Uterus (tissue), 4 donors: ENCODE measurements around the gene RCN1. TPM values are rescaled to one million over a fixed set of nuclear protein-coding genes. Genes with fewer than 3 reads are reported as not detected.

ENCODE experiments used
- DNase-seq, 2 donors: peaks; one replicate each; pipeline ENCODE4 v3.0.0-alpha.2; 2019 to 2020
- H3K27ac ChIP-seq, 2 donors: fragments of 200-600 bp; sonication (generic); 1 replicate in 1 of 2; 2 replicates in 1 of 2; pipeline ENCODE4 v1.5.1; 2016 to 2018
- H3K27me3 ChIP-seq, 2 donors: fragments of 200-600 bp; sonication (generic); one replicate each; pipeline ENCODE4 v1.5.1; 2018 to 2019; ENCODE audit warnings: control low read depth in 1 of 2
- H3K36me3 ChIP-seq, 2 donors: fragments of 200-600 bp; sonication (generic); one replicate each; pipeline ENCODE4 v1.5.1; 2019; ENCODE audit warnings: control low read depth in 1 of 2
- H3K4me1 ChIP-seq, 2 donors: fragments of 200-600 bp; sonication (generic); one replicate each; pipeline ENCODE4 v1.5.1; 2018 to 2019; ENCODE audit warnings: control low read depth in 1 of 2
- H3K4me3 ChIP-seq, 2 donors: fragments of 200-600 bp; sonication (generic); 1 replicate in 1 of 2; 2 replicates in 1 of 2; pipeline ENCODE4 v1.5.1; 2018 to 2019; ENCODE audit warnings: mild to moderate bottlenecking in 1 of 2
- H3K9me3 ChIP-seq, 2 donors: fragments of 200-600 bp; sonication (generic); one replicate each; pipeline ENCODE4 v1.5.1; 2019; ENCODE audit warnings: control low read depth in 1 of 2
- POLR2A ChIP-seq, 2 donors: fragments of 450-650 bp; IDR thresholded peaks; one replicate each; pipeline ENCODE4 v1.6.1; 2016; ENCODE audit warnings: antibody characterized with exemption in 2 of 2, mild to moderate bottlenecking in 1 of 2, moderate library complexity in 1 of 2
- intact Hi-C: fragments of 100-400 bp; cut with DNase I; formaldehyde crosslinking; loops from one replicate; pipeline ENCODE4 v1.15.1; 2023; ENCODE audit warnings: low total_unique reads
- total RNA-seq, 4 donors: library from RNA; depleted of rRNA in 3 of 4; stranded (reverse); fragments of >200 nt in 3 of 4; gene quantifications; one replicate each; pipeline versions ENCODE4 v1.1.0 to v1.2.4, GENCODE V29; 2014 to 2023
- TF ChIP-seq, protein P1 (sequence below), 4 experiments: fragments of 200-600 bp in 2 of 4; fragments of 450-650 bp in 2 of 4; sonication (generic) in 2 of 4; IDR thresholded peaks; one replicate each; pipeline ENCODE4 v1.5.1; 2016 to 2019; ENCODE audit warnings: antibody characterized with exemption in 4 of 4, mild to moderate bottlenecking in 2 of 4, moderate library complexity in 1 of 4
- donor health status: DM: yes; HTN: yes; CAD: no.

RCN1 gene
- total RNA-seq, 4 donors from 2014 or later = 26.1 to 221 (median 67.9) TPM

GRCh38 chr11:32080361-32080980, 10.4 kb upstream of the RCN1 start:
- intact Hi-C loops = no loop called here
- TF ChIP-seq POLR2A (IDR thresholded peaks at IDR 0.05) = no peak
- TF ChIP-seq, protein P1, sequence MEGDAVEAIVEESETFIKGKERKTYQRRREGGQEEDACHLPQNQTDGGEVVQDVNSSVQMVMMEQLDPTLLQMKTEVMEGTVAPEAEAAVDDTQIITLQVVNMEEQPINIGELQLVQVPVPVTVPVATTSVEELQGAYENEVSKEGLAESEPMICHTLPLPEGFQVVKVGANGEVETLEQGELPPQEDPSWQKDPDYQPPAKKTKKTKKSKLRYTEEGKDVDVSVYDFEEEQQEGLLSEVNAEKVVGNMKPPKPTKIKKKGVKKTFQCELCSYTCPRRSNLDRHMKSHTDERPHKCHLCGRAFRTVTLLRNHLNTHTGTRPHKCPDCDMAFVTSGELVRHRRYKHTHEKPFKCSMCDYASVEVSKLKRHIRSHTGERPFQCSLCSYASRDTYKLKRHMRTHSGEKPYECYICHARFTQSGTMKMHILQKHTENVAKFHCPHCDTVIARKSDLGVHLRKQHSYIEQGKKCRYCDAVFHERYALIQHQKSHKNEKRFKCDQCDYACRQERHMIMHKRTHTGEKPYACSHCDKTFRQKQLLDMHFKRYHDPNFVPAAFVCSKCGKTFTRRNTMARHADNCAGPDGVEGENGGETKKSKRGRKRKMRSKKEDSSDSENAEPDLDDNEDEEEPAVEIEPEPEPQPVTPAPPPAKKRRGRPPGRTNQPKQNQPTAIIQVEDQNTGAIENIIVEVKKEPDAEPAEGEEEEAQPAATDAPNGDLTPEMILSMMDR (IDR thresholded peaks at IDR 0.05) = no peak
- no peak for DNase-seq
- Histone ChIP-seq H3K4me1 (no peaks in the 10 kb centered on the region), H3K36me3 (no peaks in the 10 kb centered on the region), H3K4me3 (no peak overlapping the region), H3K9me3 (no peaks in the 10 kb centered on the region), H3K27ac (no peak overlapping the region), H3K27me3 (no peaks in the 10 kb centered on the region)

DNA sequence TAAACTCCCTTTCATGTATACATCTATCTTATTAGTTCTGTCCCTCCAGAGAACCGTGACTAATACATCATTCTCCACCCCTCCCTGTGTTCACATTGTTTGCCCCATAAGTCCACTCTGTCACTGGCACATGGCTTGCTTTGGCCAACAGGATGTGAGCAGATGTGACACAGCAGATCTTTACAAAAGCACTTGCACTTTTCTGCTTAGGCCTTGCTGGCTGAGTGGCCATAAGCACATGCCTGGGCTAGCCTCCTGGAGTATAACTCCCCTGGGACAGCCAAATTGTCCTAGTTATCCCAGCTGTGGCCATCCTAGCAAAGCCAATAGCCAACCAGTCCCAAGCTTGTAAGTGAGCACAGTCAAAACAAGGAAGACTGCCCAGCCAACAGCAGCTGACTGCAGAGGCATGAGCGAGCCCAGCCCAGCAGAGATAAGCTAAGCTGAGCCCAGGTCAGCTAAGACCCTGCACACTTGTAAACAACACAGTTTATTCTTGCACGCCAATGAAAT, 9.7 kb upstream of the RCN1 start:
- intact Hi-C loops = no loop called here
- no peaks in the 10 kb centered on the region for H3K4me1 ChIP-seq
- no peak for DNase-seq

DNA sequence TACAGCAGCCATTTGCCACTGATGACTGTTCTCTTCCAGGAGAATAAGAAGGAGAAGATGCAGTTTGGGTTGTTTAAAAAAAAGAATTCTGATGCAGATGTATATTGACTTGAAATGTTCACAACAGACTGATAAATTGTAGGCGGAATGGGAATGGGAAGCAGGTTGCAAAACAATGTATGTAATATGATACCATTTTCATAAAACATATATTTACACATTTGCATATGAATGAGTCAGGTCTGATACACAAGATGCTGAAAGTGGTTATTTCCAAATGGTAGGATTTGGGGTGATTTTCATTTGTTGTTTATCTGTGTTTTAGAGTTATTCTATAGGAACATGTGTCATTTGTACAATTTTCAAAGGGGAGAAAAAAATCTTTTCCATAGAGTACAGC, 9.0 kb upstream of the RCN1 start:
- Histone ChIP-seq H3K36me3 (no peaks in the 10 kb centered on the region), H3K27me3 (no peaks in the 10 kb centered on the region), H3K4me1 (no peaks in the 10 kb centered on the region), H3K27ac (no peak overlapping the region), H3K9me3 (no peaks in the 10 kb centered on the region), H3K4me3 (no peak overlapping the region)
- DNase-seq = no peak
- no peak for TF ChIP-seq POLR2A (IDR thresholded peaks at IDR 0.05)
- TF ChIP-seq, protein P1 (IDR thresholded peaks at IDR 0.05) = no peak
- intact Hi-C loops = no loop called here

More for the DNA sequence above, 9.7 kb upstream of the RCN1 start:
- no peak overlapping the region for H3K4me3 ChIP-seq
- no peaks in the 10 kb centered on the region for H3K27me3 ChIP-seq
- H3K36me3 ChIP-seq = no peaks in the 10 kb centered on the region
- H3K9me3 ChIP-seq = no peaks in the 10 kb centered on the region
- no peak overlapping the region for H3K27ac ChIP-seq
- TF ChIP-seq, protein P1 (IDR thresholded peaks at IDR 0.05) = no peak

- H3K36me3 ChIP-seq = no peaks in the 10 kb centered on the region
- H3K9me3 ChIP-seq = no peaks in the 10 kb centered on the region
- DNase-seq = no peak
- no peak overlapping the region for H3K4me3 ChIP-seq
- H3K27me3 ChIP-seq = no peaks in the 10 kb centered on the region
- intact Hi-C loops = no loop called here
- no peaks in the 10 kb centered on the region for H3K4me1 ChIP-seq
- H3K27ac ChIP-seq = no peak overlapping the region
- TF ChIP-seq, protein P1 (IDR thresholded peaks at IDR 0.05) = no peak
- TF ChIP-seq POLR2A (IDR thresholded peaks at IDR 0.05) = no peak
Measured at GRCh38 chr11:32082346-32082986, 8.4 kb upstream of the RCN1 start.

GRCh38 chr11:32087597-32087996, 3.3 kb upstream of the RCN1 start:
- Histone ChIP-seq H3K36me3 (no peaks in the 10 kb centered on the region), H3K4me1 (no peaks in the 10 kb centered on the region), H3K9me3 (no peaks in the 10 kb centered on the region), H3K27ac (peak overlapping the region in 1 of 2 donors; percentile 34), H3K4me3 (no peak overlapping the region), H3K27me3 (no peaks in the 10 kb centered on the region)
- TF ChIP-seq, protein P1 (IDR thresholded peaks at IDR 0.05) = no peak
- no peak for TF ChIP-seq POLR2A (IDR thresholded peaks at IDR 0.05)
- DNase-seq = no peak
- intact Hi-C loops = no loop called here
